ENCODE measurements around the gene WDR46.
"Not testable (repeated sequence)": the region's sequence is repeated elsewhere in the genome, so short reads cannot be mapped to it uniquely, and the experiment has no call there.

The WDR46 gene

DNA sequence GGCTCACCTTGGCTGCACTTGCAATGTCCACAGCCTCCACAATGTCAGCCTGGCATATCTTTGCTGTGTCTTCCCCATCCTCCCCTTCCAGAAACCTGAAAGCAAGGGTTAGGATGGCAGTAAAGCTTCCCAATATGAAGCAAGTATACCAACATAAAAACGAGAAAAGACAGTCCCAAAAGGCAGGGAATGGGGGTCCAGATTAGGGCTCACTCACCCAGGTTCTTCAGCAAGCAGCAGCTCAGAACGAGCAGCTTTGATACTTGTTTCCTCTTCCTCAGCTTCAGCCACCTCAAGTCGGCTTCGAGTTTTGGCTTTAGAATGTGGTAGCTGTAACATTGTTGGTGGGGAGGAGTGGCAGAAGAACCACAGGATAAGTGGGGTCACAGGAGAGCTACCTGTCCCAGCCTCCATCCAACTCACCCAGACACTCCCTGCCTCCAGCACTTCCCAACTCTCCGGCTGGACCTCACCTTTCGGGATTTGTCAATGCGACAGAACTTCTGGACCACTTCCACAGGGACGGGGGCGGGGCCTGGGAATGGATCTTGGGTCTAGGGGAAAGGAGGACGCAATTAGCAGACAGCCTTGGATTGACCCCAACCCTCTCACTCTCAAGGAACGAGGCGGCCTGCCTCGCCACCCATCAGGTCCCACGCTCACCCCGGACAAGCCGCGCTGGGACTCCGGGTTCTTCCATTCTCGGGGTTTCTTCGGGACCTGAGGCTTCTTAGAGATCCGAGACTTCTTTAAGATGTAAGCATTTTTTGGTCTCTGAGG lies 708 bp downstream of the WDR46 start:
- DNase-seq (ENCODE audit: low read depth) = no peak

DNA sequence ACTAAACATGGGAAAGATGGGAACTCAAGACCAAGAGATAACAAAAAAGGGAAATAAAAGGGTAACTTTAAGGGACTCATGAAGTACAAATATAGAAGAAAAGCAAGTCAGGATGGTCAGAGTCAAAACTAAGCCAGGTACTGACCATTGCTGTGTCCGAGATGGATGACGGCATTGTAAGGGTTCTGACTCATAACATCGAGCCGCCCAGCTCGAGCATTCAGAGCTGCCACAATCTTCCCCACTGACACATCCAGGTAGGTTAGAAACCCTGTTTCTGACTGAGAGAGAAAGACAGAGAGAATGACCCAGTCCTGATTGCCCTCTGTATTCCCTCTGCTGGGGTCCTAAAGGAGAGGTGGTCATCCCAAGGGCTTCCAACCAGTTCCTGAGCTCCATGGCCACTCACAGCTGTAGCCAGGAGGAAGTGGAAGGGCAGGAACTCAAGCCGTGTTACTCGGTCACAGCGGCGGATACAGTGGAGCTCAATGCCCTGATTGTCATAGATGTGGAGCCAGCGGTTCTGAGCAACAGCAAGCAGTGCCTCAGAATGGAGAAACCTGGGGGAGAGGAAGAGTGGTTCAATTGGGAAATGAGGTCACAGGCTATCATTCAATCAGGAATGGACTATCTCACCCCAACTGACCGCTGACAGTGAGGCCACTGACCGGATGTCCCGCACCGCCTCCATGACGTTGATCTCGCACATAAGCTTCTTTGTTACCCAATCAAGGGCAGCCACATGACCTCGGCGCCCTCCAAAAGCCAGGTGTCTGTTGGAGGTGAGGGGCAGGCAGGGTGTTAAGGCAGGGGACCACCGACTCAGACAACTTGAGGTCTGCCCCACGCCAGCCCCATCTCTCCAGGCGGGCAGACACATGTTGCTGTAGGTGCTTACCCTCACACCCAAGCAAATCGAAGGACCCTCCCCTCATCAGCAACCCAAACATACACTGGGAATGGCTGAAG lies 1.8 kb downstream of the WDR46 start:
- DNase-seq (ENCODE audit: low read depth) = no peak

DNA sequence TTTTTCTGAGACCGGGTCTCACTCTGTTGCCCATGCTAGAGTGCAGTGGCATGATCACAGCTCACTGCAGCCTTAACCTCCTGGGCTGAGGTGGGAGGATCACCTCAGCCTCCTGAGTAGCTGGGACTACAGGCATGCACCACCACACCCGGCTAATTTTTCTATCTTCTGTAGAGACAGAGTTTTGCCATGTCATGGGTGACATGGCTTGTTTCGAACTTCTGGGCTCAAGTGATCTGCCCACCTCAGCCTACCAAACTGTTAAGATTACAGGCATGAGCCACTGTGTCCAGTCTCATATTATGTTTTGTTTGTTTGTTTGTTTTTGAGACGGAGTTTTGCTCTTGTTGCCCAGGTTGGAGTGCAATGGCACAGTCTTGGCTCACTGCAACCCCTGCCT lies 3.8 kb downstream of the WDR46 start:
- not testable (repeated sequence) for DNase-seq (ENCODE audit: low read depth)

DNA sequence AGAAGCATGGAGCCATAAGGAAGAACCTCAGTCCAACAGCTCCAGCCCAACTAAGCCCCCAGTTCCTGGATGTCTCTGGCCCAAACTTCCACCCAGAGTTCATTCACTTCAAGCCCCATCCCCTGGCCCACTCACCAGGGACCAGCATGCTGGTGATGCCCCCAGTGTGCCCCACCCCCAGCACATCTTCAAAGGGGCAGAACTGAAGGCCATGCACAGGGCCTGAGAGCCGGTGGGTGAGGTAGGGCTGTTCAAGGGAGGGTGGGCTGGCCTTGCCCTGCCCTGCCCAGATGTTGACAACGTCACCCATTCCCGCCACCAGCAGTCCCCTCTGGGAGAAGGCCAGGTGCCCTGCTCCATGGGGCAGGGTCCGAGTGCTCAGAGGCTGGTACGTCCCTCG lies 8.5 kb downstream of the WDR46 start:
- no peak for DNase-seq (ENCODE audit: low read depth)

DNA sequence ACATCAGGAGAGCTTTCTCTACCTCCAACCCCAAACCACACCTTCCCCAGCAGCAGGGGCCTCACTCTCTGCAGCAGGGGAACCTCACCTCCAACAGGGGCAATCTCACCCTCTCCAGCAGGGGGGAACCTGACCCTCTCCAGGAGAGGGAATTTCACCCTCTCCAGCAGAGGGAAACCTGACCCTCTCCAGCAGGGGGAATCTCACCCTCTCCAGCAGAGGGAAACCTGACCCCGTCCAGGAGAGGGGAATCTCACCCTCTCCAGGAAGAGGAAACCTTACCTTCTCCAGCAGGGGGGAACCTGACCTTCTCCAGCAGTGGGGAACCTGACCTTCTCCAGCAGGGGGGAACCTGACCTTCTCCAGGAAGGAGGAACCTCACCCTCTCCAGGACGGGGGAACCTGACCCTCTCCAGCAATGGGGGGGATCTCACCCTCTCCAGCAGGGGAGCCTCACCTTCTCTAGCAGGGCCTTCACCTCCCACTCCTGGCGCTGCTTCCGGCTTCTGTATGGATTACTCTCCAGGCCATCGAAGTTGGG lies 9.0 kb downstream of the WDR46 start:
- DNase-seq (ENCODE audit: low read depth) = no peak

DNA sequence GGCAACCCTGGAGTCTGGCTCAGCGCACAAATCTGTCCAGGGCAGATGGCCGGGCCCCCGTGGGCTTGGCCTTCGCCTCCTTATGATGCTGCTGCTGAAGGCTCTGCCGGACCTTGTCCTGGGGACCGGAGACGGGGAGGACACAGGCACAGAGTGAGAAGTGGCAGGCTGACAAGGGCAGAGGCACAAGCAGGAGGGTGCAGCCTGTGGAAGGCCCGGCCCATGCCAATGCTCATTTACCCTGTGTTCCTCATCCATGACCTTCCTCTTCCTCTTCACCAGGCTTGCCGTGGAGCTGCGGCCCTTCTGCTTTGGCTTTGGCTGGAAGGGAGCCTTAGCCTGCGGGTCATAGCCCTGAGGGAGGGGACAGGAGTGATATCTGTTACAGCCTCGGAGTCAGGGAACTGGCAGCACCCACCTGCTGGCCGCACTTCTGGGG lies 9.8 kb downstream of the WDR46 start:
- DNase-seq (ENCODE audit: low read depth) = no peak

DNA sequence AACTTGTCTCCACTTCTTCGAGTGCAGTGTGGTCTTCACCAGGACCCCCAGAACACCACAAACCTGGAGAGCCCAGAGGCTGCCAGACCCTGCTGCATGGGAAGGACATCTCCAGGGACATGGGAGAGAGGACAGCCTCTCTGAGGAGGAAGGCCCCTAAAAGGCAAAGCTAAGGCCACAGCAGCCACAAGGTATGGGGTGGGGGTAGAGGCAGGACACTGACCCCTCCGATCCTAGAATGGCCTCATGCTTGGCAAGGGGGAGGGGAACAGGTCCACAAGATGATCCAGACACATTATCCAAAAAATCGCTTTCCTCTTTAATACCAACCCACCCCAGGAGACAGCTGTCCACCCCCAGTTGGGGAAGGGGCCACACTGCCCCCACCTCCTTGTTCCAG lies 10.2 kb downstream of the WDR46 start:
- no peak for DNase-seq (ENCODE audit: low read depth)

DNA sequence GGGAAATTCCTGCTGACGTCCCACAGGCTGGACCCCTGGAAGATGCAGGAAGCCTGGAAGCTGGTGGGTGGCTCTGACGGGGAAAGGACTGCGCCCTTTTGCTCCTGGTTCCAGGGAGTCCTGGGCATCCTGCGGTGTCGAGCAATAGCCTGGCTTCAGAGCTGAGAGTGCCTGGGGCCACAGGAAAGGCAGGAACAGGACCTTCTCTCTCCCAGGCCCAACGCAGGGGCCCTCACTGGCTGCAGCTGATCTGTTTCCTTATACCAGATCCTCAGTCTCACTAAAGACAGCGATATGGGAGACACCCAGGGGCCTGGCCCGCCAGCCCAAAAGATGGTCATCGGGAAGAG lies 10.7 kb downstream of the WDR46 start:
- no peak for DNase-seq (ENCODE audit: low read depth)

DNA sequence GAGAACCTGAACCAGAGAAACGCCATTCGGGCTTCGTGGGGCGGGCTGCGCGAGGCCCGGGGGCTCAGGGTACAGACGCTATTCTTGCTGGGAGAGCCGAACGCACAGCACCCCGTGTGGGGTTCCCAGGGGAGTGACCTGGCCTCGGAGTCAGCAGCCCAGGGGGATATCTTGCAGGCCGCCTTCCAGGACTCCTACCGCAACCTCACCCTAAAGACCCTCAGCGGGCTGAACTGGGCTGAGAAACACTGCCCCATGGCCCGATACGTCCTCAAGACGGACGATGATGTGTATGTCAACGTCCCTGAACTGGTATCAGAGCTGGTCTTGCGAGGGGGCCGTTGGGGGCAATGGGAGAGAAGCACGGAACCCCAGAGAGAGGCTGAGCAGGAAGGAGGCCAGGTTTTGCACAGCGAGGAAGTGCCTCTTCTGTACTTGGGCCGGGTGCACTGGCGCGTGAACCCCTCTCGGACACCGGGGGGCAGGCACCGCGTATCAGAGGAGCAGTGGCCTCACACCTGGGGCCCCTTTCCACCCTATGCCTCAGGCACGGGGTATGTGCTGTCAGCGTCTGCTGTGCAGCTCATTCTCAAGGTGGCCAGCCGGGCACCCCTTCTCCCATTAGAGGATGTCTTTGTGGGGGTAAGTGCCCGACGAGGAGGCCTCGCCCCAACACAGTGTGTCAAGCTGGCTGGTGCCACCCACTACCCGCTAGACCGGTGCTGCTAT lies 11.2 kb downstream of the WDR46 start:
- no peak for DNase-seq (ENCODE audit: low read depth)

DNA sequence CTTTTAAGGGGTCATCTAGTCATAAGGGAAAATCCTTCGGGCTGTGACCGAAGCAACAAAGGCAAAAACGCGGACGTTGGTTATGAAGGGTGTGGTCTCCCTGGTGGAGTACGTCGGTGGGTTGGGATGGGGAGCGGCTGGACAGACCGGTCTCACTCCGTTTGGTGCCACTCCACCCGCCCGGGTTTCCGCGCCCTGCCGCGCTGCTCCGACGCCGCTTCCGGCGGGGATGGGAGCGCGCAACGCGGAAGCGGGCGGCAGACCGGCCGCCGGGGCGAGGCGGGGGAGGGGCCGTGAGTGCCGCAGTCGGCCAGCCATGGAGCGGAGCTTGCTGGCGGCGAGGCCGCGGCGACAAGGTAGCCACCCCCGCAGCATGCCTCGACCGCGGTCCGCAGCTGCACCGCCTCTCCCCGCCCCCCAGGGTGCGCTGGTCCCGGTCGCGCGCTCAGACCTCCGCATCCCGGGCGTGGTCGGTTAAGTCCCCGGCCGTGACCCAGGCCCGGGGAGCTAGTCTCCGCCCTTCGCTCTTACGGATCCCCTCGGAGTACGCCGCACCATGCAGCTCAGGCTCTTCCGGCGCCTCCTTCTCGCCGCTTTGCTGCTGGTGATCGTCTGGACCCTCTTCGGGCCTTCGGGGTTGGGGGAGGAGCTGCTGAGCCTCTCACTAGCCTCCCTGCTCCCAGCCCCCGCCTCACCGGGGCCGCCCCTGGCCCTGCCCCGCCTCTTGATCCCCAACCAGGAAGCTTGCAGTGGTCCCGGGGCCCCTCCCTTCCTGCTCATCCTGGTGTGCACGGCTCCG lies 12.0 kb downstream of the WDR46 start, which contains the start of gene B3GALT4:
Gene B3GALT4 (plus strand): TSS at position 260 of the 799 bp plus-strand sequence. CDS start 297 bp downstream, at position 557.
- peak; percentile 32 for DNase-seq (ENCODE audit: low read depth)

DNA sequence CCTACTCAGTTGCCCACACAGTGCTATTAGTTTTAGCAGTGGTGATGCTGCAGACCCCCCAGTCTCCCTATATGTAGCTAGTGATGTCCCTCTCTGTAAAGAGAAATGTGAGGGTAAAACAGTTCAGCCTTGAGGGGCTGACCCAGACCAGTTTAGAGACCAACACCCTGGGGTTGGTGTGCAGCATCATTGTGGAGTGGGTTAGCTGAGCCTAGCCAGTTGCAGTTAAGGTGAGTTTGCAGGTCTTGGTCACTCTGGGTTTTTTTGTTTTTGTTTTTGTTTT lies 12.5 kb downstream of the WDR46 start:
- no peak for DNase-seq (ENCODE audit: low read depth)

DNA sequence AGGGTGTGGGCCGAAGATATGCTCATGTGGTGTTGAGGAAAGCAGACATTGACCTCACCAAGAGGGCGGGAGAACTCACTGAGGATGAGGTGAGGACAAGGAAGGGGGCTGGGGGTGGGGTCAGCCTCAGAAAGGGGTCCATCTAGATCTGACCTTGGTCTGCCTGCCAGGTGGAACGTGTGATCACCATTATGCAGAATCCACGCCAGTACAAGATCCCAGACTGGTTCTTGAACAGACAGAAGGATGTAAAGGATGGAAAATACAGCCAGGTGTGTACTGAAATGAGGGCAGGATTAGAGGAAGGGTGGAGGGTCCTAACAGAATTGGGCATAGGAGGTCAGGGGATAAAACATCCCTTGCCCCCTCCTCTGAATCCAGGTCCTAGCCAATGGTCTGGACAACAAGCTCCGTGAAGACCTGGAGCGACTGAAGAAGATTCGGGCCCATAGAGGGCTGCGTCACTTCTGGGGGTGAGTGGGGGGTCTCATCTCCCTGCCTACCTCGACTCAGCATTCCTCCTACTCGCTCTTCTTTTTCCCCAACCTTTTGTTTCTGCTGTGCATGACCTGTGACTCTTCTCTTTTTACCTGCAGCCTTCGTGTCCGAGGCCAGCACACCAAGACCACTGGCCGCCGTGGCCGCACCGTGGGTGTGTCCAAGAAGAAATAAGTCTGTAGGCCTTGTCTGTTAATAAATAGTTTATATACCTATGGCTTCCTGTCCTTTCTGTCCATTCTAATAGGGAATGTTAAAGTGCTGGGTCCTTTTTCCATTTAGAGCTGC lies 13.1 kb downstream of the WDR46 start:
- not testable (repeated sequence) for DNase-seq (ENCODE audit: low read depth)

DNA sequence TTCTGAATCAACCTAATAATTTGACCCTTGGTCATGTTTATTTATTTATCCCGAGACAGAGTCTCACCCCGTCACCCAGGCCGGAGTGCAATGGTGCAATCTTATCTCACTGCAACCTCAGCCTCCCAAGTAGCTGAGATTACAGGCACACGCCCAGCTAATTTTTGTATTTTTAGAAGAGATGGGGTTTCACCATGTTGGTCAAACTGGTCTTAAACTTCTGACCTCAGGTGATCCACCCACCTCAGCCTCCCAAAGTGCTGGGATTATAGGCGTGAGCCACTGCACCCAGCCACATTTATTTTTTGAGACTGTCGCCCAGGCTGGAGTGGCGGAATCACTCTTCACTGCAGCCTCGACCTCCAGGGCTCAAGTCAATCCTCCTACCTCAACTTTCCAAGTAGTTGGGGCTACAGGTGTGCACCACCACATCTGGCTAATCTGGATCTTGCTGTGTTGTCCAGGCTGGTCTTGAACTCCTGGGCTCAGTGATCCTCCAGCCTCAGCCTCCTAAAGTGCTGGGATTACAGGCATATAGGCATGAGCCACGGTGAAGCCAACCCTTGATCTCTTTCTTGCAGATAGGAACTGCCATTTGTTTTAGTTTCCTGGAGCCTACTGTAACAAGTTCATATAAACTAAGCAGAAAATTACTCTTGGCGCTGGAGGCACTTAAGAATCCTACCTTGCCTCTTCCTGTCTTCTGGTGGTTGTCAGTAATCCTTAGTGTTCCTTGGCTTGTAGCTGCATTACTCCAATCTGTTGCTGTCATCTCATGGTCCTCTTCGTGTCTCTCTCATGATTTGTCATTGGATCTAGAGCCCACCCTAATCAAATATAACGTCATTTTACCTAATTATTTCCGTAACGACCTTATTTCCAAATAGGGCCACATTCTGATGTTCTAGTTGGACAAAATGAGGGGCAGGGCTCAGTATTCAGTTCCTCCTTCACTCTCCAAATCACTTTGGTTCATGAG lies 14.8 kb downstream of the WDR46 start:
- no peak for DNase-seq (ENCODE audit: low read depth)

DNA sequence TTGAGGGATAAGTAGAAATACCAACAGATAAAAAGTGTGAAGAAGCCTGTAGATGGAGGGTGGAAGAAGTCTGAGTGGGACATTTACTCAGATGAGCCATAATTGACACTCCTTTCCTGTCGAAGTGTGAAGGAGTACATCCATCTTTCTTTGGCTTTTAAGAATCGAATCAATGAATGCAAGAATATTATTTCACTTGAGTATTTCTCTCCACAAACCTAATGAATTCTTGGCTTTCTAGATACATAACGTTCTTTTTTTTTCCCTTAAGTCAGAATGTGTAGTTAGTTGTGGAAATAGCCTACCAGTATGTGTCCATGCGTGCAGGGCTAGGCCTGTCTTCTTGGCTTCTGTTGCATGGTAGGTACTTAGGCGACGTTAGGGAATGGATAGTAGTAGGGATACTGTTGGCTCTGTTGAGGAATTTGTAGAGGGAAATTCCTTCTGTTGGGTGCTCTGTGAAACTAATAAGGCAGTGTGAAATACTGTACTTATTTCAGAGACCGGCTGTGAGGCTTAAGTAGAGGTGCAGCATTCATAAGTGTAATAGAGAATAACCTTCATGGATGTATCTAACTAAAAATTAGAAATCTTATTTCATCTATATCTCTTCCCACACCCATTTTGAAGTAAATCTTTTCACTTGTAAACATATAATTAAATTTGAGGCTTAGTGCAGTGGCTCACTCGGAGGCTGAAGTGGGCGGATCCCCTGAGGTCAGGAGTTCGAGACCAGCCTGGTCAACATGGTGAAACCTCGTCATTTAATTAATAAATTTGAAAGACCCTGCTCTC lies 15.7 kb downstream of the WDR46 start:
- DNase-seq (ENCODE audit: low read depth) = no peak

DNA sequence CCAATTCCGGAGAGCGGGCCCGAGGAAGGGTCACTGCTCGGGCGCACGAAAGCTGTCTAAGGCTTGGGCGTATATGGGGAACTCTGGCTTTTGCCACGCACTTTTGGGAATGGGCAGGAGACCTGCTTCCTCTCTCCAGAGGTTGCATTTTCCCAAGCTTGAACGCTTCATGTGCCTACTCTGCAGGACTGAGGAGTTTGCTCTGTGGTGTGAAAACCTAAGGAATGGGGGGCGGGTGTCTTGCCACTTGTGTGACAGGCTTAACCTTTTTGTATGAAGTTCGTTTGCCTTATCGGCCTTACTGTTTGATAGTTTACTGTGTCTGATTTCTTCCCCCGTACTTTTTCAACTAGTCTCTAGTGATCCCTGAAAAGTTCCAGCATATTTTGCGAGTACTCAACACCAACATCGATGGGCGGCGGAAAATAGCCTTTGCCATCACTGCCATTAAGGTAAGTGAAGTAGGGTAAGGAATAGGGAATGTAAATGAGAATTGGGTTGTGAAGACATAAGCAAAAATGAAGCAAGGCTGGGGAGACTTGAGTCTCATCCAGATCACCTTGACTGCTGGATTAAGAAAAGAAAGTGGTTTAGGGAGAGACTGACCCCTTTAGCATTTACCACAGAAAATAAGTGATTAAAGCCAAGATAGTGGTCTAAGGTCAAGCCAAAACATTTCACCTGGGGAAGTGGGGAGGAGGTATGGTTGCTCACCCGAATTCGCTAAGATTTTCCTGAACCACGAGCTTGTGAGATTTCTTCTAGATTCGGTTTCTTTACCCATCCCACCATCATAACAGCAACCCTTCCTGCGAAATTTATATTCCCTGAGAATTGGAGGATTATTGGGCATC lies 16.5 kb downstream of the WDR46 start:
- DNase-seq (ENCODE audit: low read depth) = no peak

DNA sequence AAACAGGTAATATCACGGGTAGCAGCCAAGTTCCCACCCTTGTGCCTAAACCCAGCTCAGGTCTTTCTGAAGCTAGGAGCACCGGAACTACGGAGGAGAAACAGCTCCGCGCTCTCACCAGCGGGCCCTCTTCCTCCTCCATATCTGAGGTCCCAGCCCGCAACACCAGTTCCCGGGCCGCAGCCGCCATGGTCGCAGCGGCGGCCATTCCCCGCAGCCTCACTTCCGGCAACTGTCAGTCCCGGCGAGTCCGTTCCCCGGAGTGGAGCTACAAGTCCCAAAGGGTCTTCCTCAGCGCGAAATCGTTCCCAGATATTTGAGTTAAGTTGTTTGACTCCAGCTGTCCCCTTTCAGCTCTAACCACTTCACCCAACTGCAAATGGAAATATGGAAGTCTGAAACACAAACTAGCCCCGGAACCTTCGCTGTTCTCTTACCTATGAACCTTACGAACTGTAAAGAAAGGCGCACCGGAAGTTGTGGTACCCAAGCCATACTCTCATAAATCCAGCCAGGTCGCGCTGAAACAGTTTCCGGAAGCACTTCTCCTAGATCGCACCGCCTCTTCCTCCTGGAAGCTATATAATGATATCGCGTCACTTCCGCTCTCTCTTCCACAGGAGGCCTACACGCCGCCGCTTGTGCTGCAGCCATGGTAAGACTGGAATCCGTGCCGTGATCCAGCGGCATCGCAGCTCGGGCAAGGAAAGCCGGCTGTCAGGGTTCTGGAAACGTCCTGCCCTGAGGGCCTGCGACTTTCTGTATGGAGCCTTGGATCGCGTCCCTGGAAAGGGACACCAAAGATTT lies 17.4 kb downstream of the WDR46 start, which contains the start of the genes RPS18 and VPS52:
Gene RPS18 (plus strand): TSS at position 608 of the 807 bp plus-strand sequence. CDS start 45 bp downstream, at position 653.
Gene VPS52 (minus strand): TSS at position 409 of the 807 bp plus-strand sequence. CDS start 201 bp downstream, at position 208.
- DNase-seq (ENCODE audit: low read depth) = peak; percentile 98

DNA sequence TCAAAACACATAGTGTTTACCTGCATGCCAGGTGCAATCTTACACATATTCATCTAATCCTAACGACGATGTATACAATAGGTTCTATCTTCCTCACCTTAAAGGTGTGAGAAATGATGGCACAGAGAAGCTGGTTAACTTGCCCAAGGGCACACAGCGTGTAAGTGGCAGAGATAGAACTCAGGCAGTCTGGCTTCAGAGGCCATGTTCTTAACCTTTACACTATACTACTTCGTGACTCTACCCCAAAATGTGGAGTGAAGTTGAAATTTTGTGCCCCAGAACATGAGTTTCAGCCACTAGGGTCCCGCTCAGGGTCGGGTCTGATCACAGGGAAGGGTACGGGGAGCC lies 17.9 kb downstream of the WDR46 start:
- no peak for DNase-seq (ENCODE audit: low read depth)
